Measurements from ENCODE around the gene GLCCI1.

Gene GLCCI1

GRCh38 chr7:7962851-7963250, 5.7 kb upstream of the GLCCI1 start:
- no peak for DNase-seq (ENCODE audit: low read depth in 2 of 3, low spot score in 2 of 3)

- DNase-seq (ENCODE audit: low read depth in 2 of 3, low spot score in 2 of 3): no peak
Measured at GRCh38 chr7:7964250-7964649, 4.3 kb upstream of the GLCCI1 start.

DNA sequence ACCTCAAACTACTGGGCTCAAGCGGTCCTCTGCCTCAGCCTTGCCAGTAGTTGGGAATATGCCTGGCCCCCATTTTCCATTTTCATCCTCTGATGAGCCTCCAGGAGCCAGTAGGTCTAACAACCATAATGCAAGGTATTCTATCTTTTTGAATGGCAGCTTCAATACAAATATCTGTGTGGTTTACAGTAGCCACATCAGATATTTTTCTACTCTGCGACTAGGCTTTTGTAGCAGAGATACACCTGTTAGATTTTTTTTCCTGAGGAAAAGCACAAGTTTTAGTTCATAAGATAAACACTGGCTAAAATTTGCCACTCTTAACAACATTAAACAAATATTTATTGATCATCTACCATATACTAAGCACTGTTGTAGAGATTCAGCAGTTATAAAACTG, 3.9 kb upstream of the GLCCI1 start:
- no peak for DNase-seq (ENCODE audit: low read depth in 2 of 3, low spot score in 2 of 3)

- DNase-seq (ENCODE audit: low read depth in 2 of 3, low spot score in 2 of 3): no peak
Measured at GRCh38 chr7:7965301-7965700, 3.3 kb upstream of the GLCCI1 start.

DNA sequence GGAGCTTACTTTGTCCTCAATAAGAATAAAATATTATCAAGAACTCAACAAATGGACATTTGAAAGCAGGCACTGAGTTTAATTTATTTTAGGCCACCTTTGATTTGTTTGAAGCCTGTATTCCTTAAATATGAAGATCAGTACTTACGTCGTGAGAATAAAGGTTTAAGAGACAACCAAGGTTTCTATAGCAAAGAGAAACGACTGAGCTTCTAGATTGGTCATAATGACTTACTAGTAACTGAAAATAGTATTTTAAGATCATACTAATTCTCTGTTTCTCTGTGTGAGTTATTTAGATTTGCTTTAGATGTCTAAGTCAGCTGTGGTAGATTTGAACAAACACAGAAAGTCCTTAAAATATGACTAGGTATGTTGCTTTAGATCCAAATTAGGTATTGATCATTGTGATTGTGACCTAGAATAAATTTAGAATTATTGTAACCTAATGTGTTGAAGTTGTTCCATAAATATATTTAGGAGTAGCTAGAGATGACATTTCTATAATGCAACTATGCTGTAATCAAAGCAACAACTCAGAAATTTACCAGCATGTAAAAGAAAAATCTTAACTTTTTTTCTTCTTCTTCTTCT, 2.4 kb upstream of the GLCCI1 start:
- DNase-seq (ENCODE audit: low read depth in 2 of 3, low spot score in 2 of 3): no peak

- DNase-seq (ENCODE audit: low read depth in 2 of 3, low spot score in 2 of 3): no peak
Measured at GRCh38 chr7:7967886-7968543, 581 bp upstream of the GLCCI1 start.

DNA sequence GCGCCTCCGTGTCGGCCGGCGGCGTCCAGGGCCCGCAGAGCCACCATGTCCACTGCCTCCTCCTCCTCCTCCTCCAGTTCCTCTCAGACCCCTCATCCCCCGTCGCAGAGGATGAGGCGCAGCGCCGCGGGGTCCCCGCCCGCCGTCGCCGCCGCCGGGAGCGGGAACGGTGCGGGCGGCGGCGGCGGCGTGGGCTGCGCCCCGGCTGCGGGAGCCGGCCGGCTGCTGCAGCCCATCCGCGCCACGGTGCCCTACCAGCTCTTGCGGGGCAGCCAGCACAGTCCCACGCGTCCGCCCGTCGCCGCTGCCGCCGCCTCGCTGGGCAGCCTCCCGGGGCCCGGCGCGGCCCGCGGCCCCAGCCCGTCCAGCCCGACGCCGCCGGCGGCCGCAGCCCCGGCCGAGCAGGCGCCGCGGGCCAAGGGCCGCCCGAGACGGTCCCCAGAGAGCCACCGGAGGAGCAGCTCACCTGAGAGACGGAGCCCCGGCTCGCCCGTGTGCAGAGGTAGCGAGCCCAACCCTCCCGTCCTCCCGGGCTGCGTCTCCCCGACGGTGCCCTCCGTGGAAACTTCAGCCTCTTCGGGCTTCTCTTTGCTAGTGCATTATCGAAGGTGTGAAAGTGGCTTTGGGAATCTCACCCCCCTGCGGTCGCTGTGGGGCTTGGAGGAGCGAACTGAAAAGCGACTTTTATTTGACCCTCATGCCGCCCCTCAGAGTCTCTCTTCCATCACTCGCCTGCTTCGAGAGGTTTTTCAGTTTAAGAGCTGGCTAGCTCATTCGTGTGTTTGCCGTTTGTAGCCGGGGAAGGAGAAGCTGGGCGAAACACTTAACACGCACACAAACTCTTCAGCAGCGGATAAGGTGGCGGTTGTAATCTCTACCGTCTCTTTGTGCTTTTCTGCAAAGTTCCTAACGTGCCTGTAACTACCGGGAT, 975 bp downstream of the GLCCI1 start:
- DNase-seq (ENCODE audit: low read depth in 2 of 3, low spot score in 2 of 3): peak in 2 of 3 experiments; percentile 32 to 34

DNA sequence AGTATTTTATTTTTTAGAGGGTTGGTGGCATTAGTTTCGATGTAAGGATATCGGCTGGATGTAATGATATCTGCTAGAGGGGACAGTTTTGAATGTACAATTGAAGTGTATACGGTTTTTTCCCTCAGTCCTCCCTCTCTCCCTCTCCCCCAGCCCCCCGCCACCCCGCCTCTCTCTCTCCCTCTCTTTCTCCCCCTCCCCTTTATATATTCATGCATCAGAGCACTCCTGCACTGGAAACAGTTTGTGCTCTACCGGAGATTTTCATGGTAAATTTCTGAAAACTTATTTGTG, 1.6 kb downstream of the GLCCI1 start:
- no peak for DNase-seq (ENCODE audit: low read depth in 2 of 3, low spot score in 2 of 3)

- no peak for DNase-seq (ENCODE audit: low read depth in 2 of 3, low spot score in 2 of 3)
Measured at GRCh38 chr7:7970531-7971307, 2.1 kb downstream of the GLCCI1 start.

DNA sequence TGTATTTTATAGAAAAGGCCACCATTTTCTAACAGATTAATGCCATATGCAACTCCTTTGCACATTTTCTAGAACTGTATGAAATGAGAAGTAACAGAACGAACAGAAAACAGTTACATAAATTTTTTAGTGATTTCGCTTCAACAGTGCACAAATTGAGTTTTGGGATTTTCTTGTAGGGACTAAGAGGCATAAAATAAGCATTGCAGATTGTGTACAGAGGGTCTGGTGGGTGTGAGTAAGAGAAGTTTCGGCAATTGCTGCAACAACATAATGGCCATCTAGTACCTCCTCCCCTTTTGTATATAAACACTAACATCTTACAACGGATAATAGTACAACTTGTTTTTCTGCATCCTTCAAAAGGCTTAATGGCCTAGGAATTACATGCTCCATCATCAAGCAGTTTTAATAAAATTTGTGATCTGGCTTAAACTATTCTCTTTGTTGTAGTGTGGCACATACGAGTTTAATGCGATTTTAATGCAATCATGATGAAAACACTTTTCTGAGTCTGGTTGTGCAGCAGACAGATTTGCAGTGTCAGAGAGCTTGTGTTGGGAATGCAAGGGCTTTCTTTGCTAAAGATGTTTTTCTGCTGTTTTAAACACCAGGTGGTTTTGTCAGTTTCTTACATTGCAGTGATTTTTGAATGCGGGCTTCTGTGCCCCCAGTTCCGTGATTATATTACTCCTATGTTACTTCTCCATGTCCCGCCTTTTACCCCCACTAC, 2.9 kb downstream of the GLCCI1 start:
- DNase-seq (ENCODE audit: low read depth in 2 of 3, low spot score in 2 of 3): no peak

GRCh38 chr7:7972128-7972527, 3.5 kb downstream of the GLCCI1 start:
- no peak for DNase-seq (ENCODE audit: low read depth in 2 of 3, low spot score in 2 of 3)

GRCh38 chr7:7972922-7973594, 4.5 kb downstream of the GLCCI1 start:
- no peak for DNase-seq (ENCODE audit: low read depth in 2 of 3, low spot score in 2 of 3)

GRCh38 chr7:7976677-7977076, 8.1 kb downstream of the GLCCI1 start:
- DNase-seq (ENCODE audit: low read depth in 2 of 3, low spot score in 2 of 3): no peak

DNA sequence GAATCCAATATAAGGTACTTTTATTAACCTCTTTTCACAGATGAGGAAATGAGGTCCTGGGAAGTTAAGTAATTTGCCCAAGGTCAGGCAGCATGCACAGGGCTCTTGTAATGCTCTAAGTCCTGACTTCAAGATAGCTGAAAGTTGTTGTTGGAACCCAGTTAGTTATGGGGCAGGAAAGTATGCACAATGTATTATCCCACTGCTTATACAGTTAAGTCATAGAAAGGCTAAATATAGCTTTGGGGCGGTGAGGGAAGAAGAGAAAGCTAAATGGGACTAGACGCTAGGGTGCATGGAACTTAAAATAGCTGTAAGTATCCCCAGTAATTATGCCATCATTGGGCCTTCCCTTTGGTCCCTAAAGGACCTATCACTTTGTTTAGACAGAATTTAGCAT, 9.2 kb downstream of the GLCCI1 start:
- no peak for DNase-seq (ENCODE audit: low read depth in 2 of 3, low spot score in 2 of 3)

GRCh38 chr7:7978860-7979259, 10.3 kb downstream of the GLCCI1 start:
- no peak for DNase-seq (ENCODE audit: low read depth in 2 of 3, low spot score in 2 of 3)

DNA sequence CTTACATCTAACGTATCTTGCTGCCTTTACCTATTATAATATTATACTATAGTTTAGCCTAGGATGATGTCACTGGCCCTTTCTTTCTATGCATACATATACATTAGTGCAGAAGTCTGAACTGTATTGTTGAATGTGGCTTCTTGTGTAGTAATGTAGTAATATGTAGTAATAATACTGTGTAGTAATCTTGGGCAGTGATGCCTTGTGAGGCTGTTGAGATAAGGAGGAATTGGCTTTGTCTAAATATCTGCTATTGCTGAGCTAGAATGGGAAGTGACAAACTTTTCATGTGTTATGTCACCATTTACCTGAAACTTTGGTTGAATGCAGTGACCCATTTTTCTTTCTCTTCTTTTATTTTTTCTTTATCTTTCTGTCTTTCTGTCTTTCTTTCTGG, 11.0 kb downstream of the GLCCI1 start:
- DNase-seq (ENCODE audit: low read depth in 2 of 3, low spot score in 2 of 3): no peak

DNA sequence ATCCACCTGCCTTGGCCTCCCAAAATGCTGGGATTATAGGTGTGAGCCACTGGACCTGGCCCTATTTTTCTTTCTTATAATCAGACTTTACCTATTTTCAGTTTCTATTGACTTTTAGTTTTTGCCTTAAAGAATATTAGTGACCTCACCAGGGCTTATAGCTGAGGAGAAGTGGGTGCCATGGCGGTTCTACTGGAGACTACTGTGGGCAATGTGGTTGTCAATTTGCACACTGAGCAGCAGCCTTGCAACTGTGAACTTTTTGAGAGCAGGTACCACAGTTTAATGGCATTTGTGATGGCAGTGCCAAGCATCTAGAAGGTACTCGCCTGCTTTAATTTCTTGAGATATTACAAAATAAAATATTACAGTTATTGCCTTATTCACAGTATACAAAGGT, 11.5 kb downstream of the GLCCI1 start:
- DNase-seq (ENCODE audit: low read depth in 2 of 3, low spot score in 2 of 3): no peak

DNA sequence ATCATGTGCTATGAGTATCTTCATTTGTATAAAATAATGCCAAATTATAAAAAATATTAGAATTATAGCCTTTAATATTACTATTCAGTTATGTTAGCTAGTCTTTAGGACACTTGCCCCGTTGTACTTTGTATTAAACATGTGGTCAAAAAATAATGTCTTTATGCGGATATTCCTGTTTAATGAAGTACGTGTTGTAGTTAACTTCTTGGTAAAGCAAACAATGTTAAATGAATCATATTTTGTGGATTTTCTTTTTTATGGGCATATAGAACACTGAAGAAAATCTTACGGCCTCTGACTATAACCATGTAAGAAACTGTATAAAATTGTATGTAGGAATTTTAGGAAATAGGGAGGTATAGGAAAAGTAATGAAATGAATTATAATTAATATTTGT, 14.3 kb downstream of the GLCCI1 start:
- no peak for DNase-seq (ENCODE audit: low read depth in 2 of 3, low spot score in 2 of 3)

DNA sequence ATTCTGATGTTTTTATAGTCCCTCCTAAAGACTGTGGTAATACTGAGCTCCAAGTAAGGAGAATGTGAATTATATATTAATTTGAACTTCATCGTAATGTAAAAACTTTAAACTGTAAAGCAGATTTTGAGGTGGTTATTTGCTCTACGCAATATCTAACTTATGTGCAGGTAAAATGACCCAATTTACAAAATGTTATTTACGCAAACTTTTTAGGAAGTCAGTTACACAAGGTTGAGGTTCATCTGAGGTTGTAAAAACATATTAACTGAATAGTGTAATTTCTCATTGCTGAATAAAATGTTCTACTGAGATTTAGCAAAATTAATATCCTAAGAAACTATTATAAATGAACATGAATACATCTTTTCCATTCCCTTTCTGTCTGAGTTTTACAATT, 15.8 kb downstream of the GLCCI1 start:
- no peak for DNase-seq (ENCODE audit: low read depth in 2 of 3, low spot score in 2 of 3)

DNA sequence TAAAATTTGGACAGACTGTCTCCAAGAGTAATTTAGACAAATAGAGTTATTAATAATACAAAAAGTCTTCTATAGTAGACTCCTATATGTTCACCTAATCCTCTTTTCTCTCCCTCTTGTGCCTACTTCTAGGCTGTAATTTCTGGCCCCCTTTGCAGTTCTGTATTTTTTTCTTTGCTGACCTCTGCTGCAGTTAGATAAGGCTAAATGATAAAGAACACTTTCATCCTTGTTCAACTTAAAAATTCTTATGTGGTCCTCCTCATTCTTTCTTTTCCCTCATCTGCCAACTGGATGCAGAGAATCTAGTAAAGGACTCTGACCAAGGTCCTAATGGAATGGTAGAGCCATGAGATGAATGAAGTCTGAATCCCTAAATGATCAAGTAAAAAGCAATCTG, 20.1 kb downstream of the GLCCI1 start:
- no peak for DNase-seq (ENCODE audit: low read depth in 2 of 3, low spot score in 2 of 3)
